ENCODE results near the gene PALLD. TPM values are rescaled to one million over a fixed set of nuclear protein-coding genes. Genes with fewer than 3 reads are reported as not detected.
"Not testable (repeated sequence)": the region's sequence is repeated elsewhere in the genome, so short reads cannot be mapped to it uniquely, and the experiment has no call there.

Gene PALLD
- 239 TPM for total RNA-seq

GRCh38 chr4:168496834-168497233, at the start of gene PALLD:
Gene PALLD (plus strand): TSS chr4:168497052.
- no peak for DNase-seq (ENCODE audit: low spot score)

GRCh38 chr4:168449063-168449462, 47.8 kb upstream of the PALLD start:
- not testable (repeated sequence) for DNase-seq (ENCODE audit: low spot score)

GRCh38 chr4:168449719-168450452, 47.0 kb upstream of the PALLD start:
- no peak for DNase-seq (ENCODE audit: low spot score)

- no peak for DNase-seq (ENCODE audit: low spot score)
Observed at GRCh38 chr4:168451331-168451730, 45.5 kb upstream of the PALLD start.

GRCh38 chr4:168451744-168452390, 45.0 kb upstream of the PALLD start:
- no peak for DNase-seq (ENCODE audit: low spot score)

- no peak for DNase-seq (ENCODE audit: low spot score)
Observed at GRCh38 chr4:168453146-168453545, 43.7 kb upstream of the PALLD start.

GRCh38 chr4:168458256-168458655, 38.6 kb upstream of the PALLD start:
- DNase-seq (ENCODE audit: low spot score), result not testable (repeated sequence)

- DNase-seq (ENCODE audit: low spot score), result no peak
Observed at GRCh38 chr4:168461821-168462220, 35.0 kb upstream of the PALLD start.

- DNase-seq (ENCODE audit: low spot score), result no peak
Observed at GRCh38 chr4:168472920-168473319, 23.9 kb upstream of the PALLD start.

GRCh38 chr4:168474660-168475320, 22.1 kb upstream of the PALLD start:
- no peak for DNase-seq (ENCODE audit: low spot score)

GRCh38 chr4:168475745-168476144, 21.1 kb upstream of the PALLD start:
- DNase-seq (ENCODE audit: low spot score), result no peak

GRCh38 chr4:168478868-168479267, 18.0 kb upstream of the PALLD start:
- DNase-seq (ENCODE audit: low spot score), result no peak

- DNase-seq (ENCODE audit: low spot score), result no peak
Observed at GRCh38 chr4:168480931-168481611, 15.8 kb upstream of the PALLD start.

- DNase-seq (ENCODE audit: low spot score), result no peak
Observed at GRCh38 chr4:168483811-168484210, 13.0 kb upstream of the PALLD start.

- DNase-seq (ENCODE audit: low spot score), result no peak
Observed at GRCh38 chr4:168484626-168485025, 12.2 kb upstream of the PALLD start.

- no peak for DNase-seq (ENCODE audit: low spot score)
Observed at GRCh38 chr4:168485156-168485910, 11.5 kb upstream of the PALLD start.

- DNase-seq (ENCODE audit: low spot score), result no peak
Observed at GRCh38 chr4:168486912-168487281, 10.0 kb upstream of the PALLD start.

- no peak for DNase-seq (ENCODE audit: low spot score)
Observed at GRCh38 chr4:168487282-168488035, 9.4 kb upstream of the PALLD start.

- DNase-seq (ENCODE audit: low spot score), result no peak
Observed at GRCh38 chr4:168488869-168489274, 8.0 kb upstream of the PALLD start.

- no peak for DNase-seq (ENCODE audit: low spot score)
Observed at GRCh38 chr4:168489616-168490015, 7.2 kb upstream of the PALLD start.

- no peak for DNase-seq (ENCODE audit: low spot score)
Observed at GRCh38 chr4:168490711-168491110, 6.1 kb upstream of the PALLD start.

Data from ureter (tissue), 1 donor.